C4-2B (cell line): Measurements from ENCODE around the gene UTP14C.
"Not testable (repeated sequence)": the region's sequence is repeated elsewhere in the genome, so short reads cannot be mapped to it uniquely, and the experiment has no call there.

Experiments used
- H3K27ac ChIP-seq: fragments of 450-650 bp; 2 replicates; pipeline ENCODE4 v1.5.1; 2017
- CTCF ChIP-seq: fragments of 450-650 bp; conservative IDR thresholded peaks from 2 replicates; pipeline ENCODE4 v1.5.1; 2017; ENCODE audit warnings: mild to moderate bottlenecking
- ZFX ChIP-seq: fragments of 450-650 bp; IDR thresholded peaks from 2 replicates; pipeline ENCODE4 v1.6.1; 2017

The UTP14C gene

GRCh38 chr13:51981355-51981754 is 43.1 kb upstream of the UTP14C start:
- TF ChIP-seq ZFX: no peak
- no peak for TF ChIP-seq CTCF
- no peak overlapping the region for H3K27ac ChIP-seq

GRCh38 chr13:51983292-51983691 is 41.2 kb upstream of the UTP14C start:
- H3K27ac ChIP-seq: not testable (repeated sequence)

- not testable (repeated sequence) for H3K27ac ChIP-seq
These were observed 39.6 kb upstream of the UTP14C start for GRCh38 chr13:51984904-51985303.

- TF ChIP-seq CTCF: no peak
These were observed 35.4 kb upstream of the UTP14C start for GRCh38 chr13:51988988-51989618.

GRCh38 chr13:51993713-51994112 is 30.8 kb upstream of the UTP14C start:
- no peak overlapping the region for H3K27ac ChIP-seq
- TF ChIP-seq ZFX (no peak), CTCF (no peak)

More at GRCh38 chr13:51988988-51989618, 35.4 kb upstream of the UTP14C start:
- H3K27ac ChIP-seq: no peak overlapping the region

GRCh38 chr13:51995677-51996551 is 28.6 kb upstream of the UTP14C start:
- TF ChIP-seq ZFX (no peak), CTCF (peak; percentile 39)
- peak overlapping the region; percentile 89 for H3K27ac ChIP-seq

- TF ChIP-seq CTCF (no peak), ZFX (no peak)
- peak overlapping the region; percentile 89 for H3K27ac ChIP-seq
These were observed 27.9 kb upstream of the UTP14C start for GRCh38 chr13:51996641-51997040.

- peak overlapping the region; percentile 89; the same call in 1 of the 2 replicates for H3K27ac ChIP-seq
These were observed 27.3 kb upstream of the UTP14C start for GRCh38 chr13:51997186-51997585.

More at GRCh38 chr13:51997186-51997585, 27.3 kb upstream of the UTP14C start:
- TF ChIP-seq ZFX (no peak), CTCF (no peak)
